NT2/D1 (cell line): ENCODE measurements around the gene CAMTA1.

Source experiments
- SUZ12 ChIP-seq: IDR thresholded peaks from 2 replicates; pipeline ENCODE4 v1.6.1; 2011; ENCODE audit not compliant: insufficient read length, insufficient read depth; ENCODE audit errors: extremely low read depth
- YY1 ChIP-seq: IDR thresholded peaks from 2 replicates; pipeline ENCODE4 v1.6.1; 2011; ENCODE audit not compliant: insufficient read length, insufficient read depth
- ZNF274 ChIP-seq: IDR thresholded peaks from 2 replicates; pipeline ENCODE4 v1.6.1; 2011; ENCODE audit warnings: mild to moderate bottlenecking, low read depth, low read length

DNA sequence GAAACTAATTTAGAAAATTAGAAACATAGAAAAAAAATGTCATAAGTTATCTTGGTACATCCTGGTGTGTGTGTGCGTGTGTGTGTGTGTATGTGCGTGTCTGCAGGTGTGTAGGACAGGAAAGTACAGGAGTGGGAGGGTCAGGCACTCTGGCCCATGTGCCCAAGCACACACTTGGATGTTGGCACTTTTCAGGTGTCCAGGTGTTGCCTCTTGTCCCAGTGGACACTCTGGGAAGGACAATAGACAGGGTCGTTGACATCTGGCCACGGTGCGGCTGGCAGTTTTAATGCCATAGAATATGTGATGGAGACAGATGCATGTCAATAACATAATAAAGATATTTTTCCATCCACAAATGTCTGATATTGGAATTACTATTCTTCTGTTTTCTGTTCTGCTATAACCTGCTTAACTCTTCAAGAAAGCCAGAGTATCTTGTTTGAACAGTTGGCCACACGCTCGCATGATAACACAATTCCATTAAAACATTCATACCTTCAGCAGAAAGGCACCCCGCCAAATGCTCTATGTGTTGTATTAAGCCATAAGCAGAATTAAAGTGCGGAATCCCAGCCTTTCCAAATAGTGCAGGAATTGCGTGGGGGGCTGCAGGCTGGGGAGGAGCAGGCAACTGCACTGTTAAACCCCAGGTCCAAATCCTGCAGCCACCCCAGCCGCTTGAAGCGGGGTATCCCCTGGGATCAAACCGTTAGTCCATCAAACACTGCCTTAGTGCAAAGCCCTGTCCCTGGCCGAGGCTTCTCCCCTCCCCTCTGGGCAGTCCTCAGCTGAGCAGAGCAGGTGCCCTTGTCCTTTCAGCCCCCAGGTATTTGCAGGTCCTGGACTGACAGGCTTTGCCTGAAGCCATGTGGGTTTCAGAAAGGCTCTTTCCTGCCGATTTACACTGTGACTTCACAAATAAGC is 390.0 kb downstream of the CAMTA1 start:
- TF ChIP-seq ZNF274, result no peak
- TF ChIP-seq YY1, result no peak
- TF ChIP-seq SUZ12, result no peak
